Calu3 (cell line): ENCODE results near the gene ZNF692. TPM values are rescaled to one million over a fixed set of nuclear protein-coding genes. Genes with fewer than 3 reads are reported as not detected.

Experiments
- BruUV-seq: library from RNA; stranded (reverse); fragments of 400-500 nt; replicated peaks from 2 replicates; lab custom pipeline; 2021; lab: Mats Ljungman, UMichigan
- CTCF ChIA-PET: fragments of 300-600 bp; sonication (Branson Sonifier 250); formaldehyde crosslinking; loops from one replicate; lab custom pipeline; 2022; ENCODE audit warnings: antibody characterized with exemption; lab: Charles Lee
- DNase-seq: peaks from one replicate; pipeline ENCODE4 v3.0.0; 2022
- H3K27ac Mint-ChIP-seq: one replicate; pipeline ENCODE4 v1.8.0; 2022; ENCODE audit warnings: mixed read lengths; ENCODE audit not compliant: unreplicated experiment
- H3K27me3 Mint-ChIP-seq: one replicate; pipeline ENCODE4 v1.8.0; 2022; ENCODE audit warnings: mixed read lengths; ENCODE audit not compliant: unreplicated experiment
- H3K36me3 Mint-ChIP-seq: one replicate; pipeline ENCODE4 v1.8.0; 2022; ENCODE audit warnings: mild to moderate bottlenecking, moderate library complexity, mixed read lengths; ENCODE audit not compliant: insufficient read depth, unreplicated experiment
- H3K4me1 Mint-ChIP-seq: one replicate; pipeline ENCODE4 v1.8.0; 2022; ENCODE audit warnings: mild to moderate bottlenecking, low read depth, mixed read lengths; ENCODE audit not compliant: unreplicated experiment
- H3K4me3 Mint-ChIP-seq: one replicate; pipeline ENCODE4 v1.8.0; 2022; ENCODE audit warnings: mild to moderate bottlenecking, low read depth, moderate library complexity, mixed read lengths; ENCODE audit not compliant: unreplicated experiment
- H3K9me3 Mint-ChIP-seq: one replicate; pipeline ENCODE4 v1.8.0; 2022; ENCODE audit warnings: low read depth, mixed read lengths; ENCODE audit not compliant: unreplicated experiment
- CTCF ChIP-seq: fragments of 200-600 bp; IDR thresholded peaks from one replicate; pipeline ENCODE4 v1.8.0; 2022; ENCODE audit warnings: antibody characterized with exemption; ENCODE audit not compliant: unreplicated experiment
- intact Hi-C: fragments of 100-400 bp; cut with micrococcal nuclease; formaldehyde crosslinking; loops from one replicate; pipeline ENCODE4 v1.10.0; 2022; ENCODE audit not compliant: unreplicated experiment
- microRNA-seq: library from miRNA; unstranded; fragments of <30 nt; microRNA quantifications from one replicate; pipeline ENCODE4 v1.2.0, GENCODE V29; 2022
- total RNA-seq: library from RNA; stranded (reverse); gene quantifications from 2 replicates; pipeline ENCODE4 v1.2.3, GENCODE V29; 2022

Gene ZNF692
- total RNA-seq, 1 experiment from 2014 or later: 61.4 TPM

GRCh38 chr1:248802454-248802853 is 56.4 kb downstream of the ZNF692 start:
- no peak overlapping the region for H3K27ac Mint-ChIP-seq
- H3K36me3 Mint-ChIP-seq: no peaks in the 10 kb centered on the region
- H3K27me3 Mint-ChIP-seq: no peaks in the 10 kb centered on the region
- CTCF ChIA-PET: no interaction called here
- no peak for TF ChIP-seq CTCF
- no peak for DNase-seq
- BruUV-seq: no TSS peak
- no peak overlapping the region for H3K4me3 Mint-ChIP-seq
- H3K9me3 Mint-ChIP-seq: peaks cover 13% of the 10 kb centered on the region
- H3K4me1 Mint-ChIP-seq: no peaks in the 10 kb centered on the region
- intact Hi-C loops: no loop called here

GRCh38 chr1:248800459-248800858 is 58.4 kb downstream of the ZNF692 start:
- no peak for DNase-seq
- TF ChIP-seq CTCF: no peak
- intact Hi-C loops: no loop called here
- CTCF ChIA-PET: interaction anchor here (0.7 kb wide), 1 partner anchor 100 kb away, joined by 4 read pairs; no protein-coding TSS in a partner anchor
- Mint-ChIP-seq H3K9me3 (peaks cover 13% of the 10 kb centered on the region), H3K36me3 (no peaks in the 10 kb centered on the region), H3K27ac (no peak overlapping the region), H3K27me3 (no peaks in the 10 kb centered on the region), H3K4me1 (no peaks in the 10 kb centered on the region), H3K4me3 (no peak overlapping the region)
- BruUV-seq: no TSS peak

Small RNA genes lying within 50 kb of the gene (microRNA-seq; reads per million reads assigned to microRNA genes)
- 2.5 reads per million for gene MIR3124

Other genes starting within 250 kb of the ZNF692 start
- not detected in 2 replicates for gene OR2T11, start 224.0 kb downstream of the ZNF692 start, total RNA-seq
- gene OR2T35, start 213.8 kb downstream of the ZNF692 start, total RNA-seq: not detected in 2 replicates
- not detected in 2 replicates for gene OR2T27, start 203.6 kb downstream of the ZNF692 start, total RNA-seq
- not detected in 2 replicates for gene OR14I1, start 156.3 kb downstream of the ZNF692 start, total RNA-seq
- gene LYPD8, start 103.3 kb downstream of the ZNF692 start, total RNA-seq: not detected in 2 replicates
- gene SH3BP5L, start 33.2 kb downstream of the ZNF692 start, total RNA-seq: 25.3 and 27.1 TPM in 2 replicates
- 28.3 and 28.7 TPM in 2 replicates for gene ZNF672, start 20.9 kb downstream of the ZNF692 start, total RNA-seq
- gene PGBD2, start 47.1 kb upstream of the ZNF692 start, total RNA-seq: 7.3 and 7.8 TPM in 2 replicates